HepG2 (cell line): ENCODE results near the gene ADM. TPM values are rescaled to one million over a fixed set of nuclear protein-coding genes. Genes with fewer than 3 reads are reported as not detected.
A peak's percentile ranks its signal among the peaks of the same experiment; 100 is the strongest.

Source experiments
- HMG20B ChIP-seq: conservative IDR thresholded peaks from 2 replicates; pipeline ENCODE4 v1.6.1; 2016; ENCODE audit warnings: missing genetic modification reagents, missing compliant biosample characterization
- NR2F1 ChIP-seq, 2 experiments: fragments of 450-650 bp in 1 of 2; formaldehyde crosslinking in 1 of 2; IDR thresholded peaks; 2 replicates each; pipeline versions ENCODE4 v1.5.0 to v1.6.1; 2016 to 2020; ENCODE audit warnings: mild to moderate bottlenecking in 1 of 2, missing compliant biosample characterization in 1 of 2, missing genetic modification reagents in 1 of 2, moderate library complexity in 1 of 2
- PAWR ChIP-seq: sonication (generic); formaldehyde crosslinking; IDR thresholded peaks from 2 replicates; pipeline ENCODE4 v1.4.0; 2020; ENCODE audit warnings: missing genetic modification reagents, mild to moderate bottlenecking, borderline replicate concordance
- PLRG1 ChIP-seq: fragments of 450-650 bp; conservative IDR thresholded peaks from 2 replicates; pipeline ENCODE4 v1.6.1; 2016
- SMAD3 ChIP-seq: sonication (generic); formaldehyde crosslinking; IDR thresholded peaks from 2 replicates; pipeline ENCODE4 v1.4.0; 2020; ENCODE audit warnings: missing genetic modification reagents
- TAF1 ChIP-seq: sonication (generic); formaldehyde crosslinking; IDR thresholded peaks from 2 replicates; pipeline ENCODE4 v1.4.0; 2020; ENCODE audit warnings: missing genetic modification reagents
- ZNF383 ChIP-seq: sonication (generic); formaldehyde crosslinking; IDR thresholded peaks from 2 replicates; pipeline ENCODE4 v1.4.0; 2020; ENCODE audit warnings: missing genetic modification reagents, mild to moderate bottlenecking, borderline replicate concordance
- polyA plus RNA-seq, 8 experiments: library from polyadenylated mRNA; depleted of rRNA in 3 of 8; stranded (reverse) in 7 of 8; unstranded in 1 of 8; fragments of >200 nt; fragmentation: Illumina TruSeq in 4 of 8; extraction: Trizol in 4 of 8; gene quantifications; 2 replicates each; pipeline versions ENCODE4 v1.2.1 to v1.2.3, GENCODE V29; 2011 to 2016; ENCODE audit warnings: low read depth in 4 of 8, missing spikeins in 1 of 8, mixed read lengths in 1 of 8; ENCODE audit not compliant: insufficient read depth in 1 of 8
- total RNA-seq, 5 experiments: library from RNA; depleted of rRNA; stranded (reverse); fragments of >200 nt; fragmentation: Illumina TruSeq; extraction: Trizol; gene quantifications; 2 replicates each; pipeline ENCODE4 v1.2.3, GENCODE V29; 2016; ENCODE audit warnings: low read depth in 1 of 5
- TF ChIP-seq, protein P1 (sequence below), 2 experiments: sonication (generic) in 1 of 2; formaldehyde crosslinking in 1 of 2; IDR thresholded peaks; 2 replicates each; pipeline versions ENCODE4 v1.6.1 to v1.9.0; 2014 to 2022; ENCODE audit warnings: antibody characterized with exemption in 1 of 2, borderline replicate concordance in 1 of 2, inconsistent platforms in 1 of 2, low read depth in 1 of 2, missing genetic modification reagents in 1 of 2
- TF ChIP-seq, protein P2 (sequence below): sonication (generic); formaldehyde crosslinking; IDR thresholded peaks from 2 replicates; pipeline ENCODE4 v1.4.0; 2020; ENCODE audit warnings: missing genetic modification reagents, borderline replicate concordance
- TF ChIP-seq, protein P3 (sequence below): sonication (generic); formaldehyde crosslinking; IDR thresholded peaks from 2 replicates; pipeline ENCODE4 v1.4.0; 2020; ENCODE audit warnings: missing genetic modification reagents

The ADM gene
- total and polyA plus RNA-seq, 2 of the 13 experiments (the other 11 are each of a cell fraction or from before 2014, with no cell fraction given): 10.7 to 26.1 TPM

DNA sequence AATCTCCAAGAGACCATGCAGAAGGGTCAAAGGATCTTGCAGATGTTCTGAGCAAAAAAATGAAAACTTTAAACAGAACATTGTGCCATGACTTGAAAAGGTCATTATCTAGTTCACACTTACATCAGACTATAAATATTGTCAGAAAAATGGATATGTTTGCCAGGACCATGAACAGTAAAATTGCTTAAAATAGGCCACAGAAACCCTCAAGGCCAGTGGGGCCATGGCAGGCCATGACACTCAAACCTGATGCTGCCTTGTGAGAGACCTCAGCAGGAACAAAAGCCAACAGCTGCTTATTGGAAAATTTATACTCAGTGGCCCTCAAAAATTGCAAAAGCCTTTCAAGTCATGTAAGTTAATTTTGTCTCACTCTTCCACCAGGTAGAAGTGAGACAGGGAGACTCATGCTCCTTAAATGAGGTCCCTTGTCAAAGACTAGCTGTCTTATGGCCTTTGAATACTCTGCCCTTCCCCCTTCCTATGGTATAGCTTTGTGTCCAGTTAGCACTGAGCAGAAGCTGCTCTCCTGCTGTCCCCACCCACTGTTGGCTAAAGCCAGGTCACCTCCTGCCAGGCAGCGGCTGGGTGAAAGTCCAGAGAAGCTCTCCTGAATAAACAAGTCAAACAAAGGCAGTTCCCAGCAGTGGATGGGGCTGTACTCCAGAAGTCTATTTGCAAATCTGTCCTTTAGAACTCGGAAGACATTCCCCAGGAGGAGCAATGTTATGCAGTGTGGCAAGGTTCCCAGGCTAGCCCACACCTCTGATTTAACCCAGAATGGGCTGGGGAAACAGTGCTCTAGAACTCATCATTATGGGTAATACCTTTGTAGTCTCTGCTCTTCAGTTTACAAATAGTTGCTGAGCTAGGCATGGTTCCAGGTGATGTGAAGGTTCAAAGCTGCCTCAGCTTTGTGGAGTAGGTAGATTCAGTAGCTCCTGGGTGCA is 21.4 kb downstream of the ADM start (continued):
- TF ChIP-seq, protein P1, sequence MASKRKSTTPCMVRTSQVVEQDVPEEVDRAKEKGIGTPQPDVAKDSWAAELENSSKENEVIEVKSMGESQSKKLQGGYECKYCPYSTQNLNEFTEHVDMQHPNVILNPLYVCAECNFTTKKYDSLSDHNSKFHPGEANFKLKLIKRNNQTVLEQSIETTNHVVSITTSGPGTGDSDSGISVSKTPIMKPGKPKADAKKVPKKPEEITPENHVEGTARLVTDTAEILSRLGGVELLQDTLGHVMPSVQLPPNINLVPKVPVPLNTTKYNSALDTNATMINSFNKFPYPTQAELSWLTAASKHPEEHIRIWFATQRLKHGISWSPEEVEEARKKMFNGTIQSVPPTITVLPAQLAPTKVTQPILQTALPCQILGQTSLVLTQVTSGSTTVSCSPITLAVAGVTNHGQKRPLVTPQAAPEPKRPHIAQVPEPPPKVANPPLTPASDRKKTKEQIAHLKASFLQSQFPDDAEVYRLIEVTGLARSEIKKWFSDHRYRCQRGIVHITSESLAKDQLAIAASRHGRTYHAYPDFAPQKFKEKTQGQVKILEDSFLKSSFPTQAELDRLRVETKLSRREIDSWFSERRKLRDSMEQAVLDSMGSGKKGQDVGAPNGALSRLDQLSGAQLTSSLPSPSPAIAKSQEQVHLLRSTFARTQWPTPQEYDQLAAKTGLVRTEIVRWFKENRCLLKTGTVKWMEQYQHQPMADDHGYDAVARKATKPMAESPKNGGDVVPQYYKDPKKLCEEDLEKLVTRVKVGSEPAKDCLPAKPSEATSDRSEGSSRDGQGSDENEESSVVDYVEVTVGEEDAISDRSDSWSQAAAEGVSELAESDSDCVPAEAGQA (IDR thresholded peaks at IDR 0.05; ENCODE audit: low read depth): no peak
- TF ChIP-seq, protein P1 (CRISPR knock-in tag; IDR thresholded peaks at IDR 0.05; ENCODE audit: borderline replicate concordance): peak; percentile 46; the same call in 1 of the 2 replicates
- TF ChIP-seq, protein P2, sequence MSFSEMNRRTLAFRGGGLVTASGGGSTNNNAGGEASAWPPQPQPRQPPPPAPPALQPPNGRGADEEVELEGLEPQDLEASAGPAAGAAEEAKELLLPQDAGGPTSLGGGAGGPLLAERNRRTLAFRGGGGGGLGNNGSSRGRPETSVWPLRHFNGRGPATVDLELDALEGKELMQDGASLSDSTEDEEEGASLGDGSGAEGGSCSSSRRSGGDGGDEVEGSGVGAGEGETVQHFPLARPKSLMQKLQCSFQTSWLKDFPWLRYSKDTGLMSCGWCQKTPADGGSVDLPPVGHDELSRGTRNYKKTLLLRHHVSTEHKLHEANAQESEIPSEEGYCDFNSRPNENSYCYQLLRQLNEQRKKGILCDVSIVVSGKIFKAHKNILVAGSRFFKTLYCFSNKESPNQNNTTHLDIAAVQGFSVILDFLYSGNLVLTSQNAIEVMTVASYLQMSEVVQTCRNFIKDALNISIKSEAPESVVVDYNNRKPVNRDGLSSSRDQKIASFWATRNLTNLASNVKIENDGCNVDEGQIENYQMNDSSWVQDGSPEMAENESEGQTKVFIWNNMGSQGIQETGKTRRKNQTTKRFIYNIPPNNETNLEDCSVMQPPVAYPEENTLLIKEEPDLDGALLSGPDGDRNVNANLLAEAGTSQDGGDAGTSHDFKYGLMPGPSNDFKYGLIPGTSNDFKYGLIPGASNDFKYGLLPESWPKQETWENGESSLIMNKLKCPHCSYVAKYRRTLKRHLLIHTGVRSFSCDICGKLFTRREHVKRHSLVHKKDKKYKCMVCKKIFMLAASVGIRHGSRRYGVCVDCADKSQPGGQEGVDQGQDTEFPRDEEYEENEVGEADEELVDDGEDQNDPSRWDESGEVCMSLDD (CRISPR knock-in tag): no peak
- TF ChIP-seq ZNF383 (CRISPR knock-in tag) (no peak), NR2F1 (CRISPR knock-in tag; IDR thresholded peaks at IDR 0.05) (peak; percentile 47 to 67; a peak in 2 of 4 replicates), PAWR (CRISPR knock-in tag) (no peak), TAF1 (peak; percentile 48; the same call in 1 of the 2 replicates), SMAD3 (CRISPR knock-in tag) (peak; percentile 83; the same call in 1 of the 2 replicates), HMG20B (0 out of 2 replicates have a peak, but pooled peaks have one; percentile 44), PLRG1 (no peak)
- TF ChIP-seq, protein P3, sequence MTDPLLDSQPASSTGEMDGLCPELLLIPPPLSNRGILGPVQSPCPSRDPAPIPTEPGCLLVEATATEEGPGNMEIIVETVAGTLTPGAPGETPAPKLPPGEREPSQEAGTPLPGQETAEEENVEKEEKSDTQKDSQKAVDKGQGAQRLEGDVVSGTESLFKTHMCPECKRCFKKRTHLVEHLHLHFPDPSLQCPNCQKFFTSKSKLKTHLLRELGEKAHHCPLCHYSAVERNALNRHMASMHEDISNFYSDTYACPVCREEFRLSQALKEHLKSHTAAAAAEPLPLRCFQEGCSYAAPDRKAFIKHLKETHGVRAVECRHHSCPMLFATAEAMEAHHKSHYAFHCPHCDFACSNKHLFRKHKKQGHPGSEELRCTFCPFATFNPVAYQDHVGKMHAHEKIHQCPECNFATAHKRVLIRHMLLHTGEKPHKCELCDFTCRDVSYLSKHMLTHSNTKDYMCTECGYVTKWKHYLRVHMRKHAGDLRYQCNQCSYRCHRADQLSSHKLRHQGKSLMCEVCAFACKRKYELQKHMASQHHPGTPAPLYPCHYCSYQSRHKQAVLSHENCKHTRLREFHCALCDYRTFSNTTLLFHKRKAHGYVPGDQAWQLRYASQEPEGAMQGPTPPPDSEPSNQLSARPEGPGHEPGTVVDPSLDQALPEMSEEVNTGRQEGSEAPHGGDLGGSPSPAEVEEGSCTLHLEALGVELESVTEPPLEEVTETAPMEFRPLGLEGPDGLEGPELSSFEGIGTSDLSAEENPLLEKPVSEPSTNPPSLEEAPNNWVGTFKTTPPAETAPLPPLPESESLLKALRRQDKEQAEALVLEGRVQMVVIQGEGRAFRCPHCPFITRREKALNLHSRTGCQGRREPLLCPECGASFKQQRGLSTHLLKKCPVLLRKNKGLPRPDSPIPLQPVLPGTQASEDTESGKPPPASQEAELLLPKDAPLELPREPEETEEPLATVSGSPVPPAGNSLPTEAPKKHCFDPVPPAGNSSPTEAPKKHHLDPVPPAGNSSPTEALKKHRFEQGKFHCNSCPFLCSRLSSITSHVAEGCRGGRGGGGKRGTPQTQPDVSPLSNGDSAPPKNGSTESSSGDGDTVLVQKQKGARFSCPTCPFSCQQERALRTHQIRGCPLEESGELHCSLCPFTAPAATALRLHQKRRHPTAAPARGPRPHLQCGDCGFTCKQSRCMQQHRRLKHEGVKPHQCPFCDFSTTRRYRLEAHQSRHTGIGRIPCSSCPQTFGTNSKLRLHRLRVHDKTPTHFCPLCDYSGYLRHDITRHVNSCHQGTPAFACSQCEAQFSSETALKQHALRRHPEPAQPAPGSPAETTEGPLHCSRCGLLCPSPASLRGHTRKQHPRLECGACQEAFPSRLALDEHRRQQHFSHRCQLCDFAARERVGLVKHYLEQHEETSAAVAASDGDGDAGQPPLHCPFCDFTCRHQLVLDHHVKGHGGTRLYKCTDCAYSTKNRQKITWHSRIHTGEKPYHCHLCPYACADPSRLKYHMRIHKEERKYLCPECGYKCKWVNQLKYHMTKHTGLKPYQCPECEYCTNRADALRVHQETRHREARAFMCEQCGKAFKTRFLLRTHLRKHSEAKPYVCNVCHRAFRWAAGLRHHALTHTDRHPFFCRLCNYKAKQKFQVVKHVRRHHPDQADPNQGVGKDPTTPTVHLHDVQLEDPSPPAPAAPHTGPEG: peak; percentile 65; the same call in 1 of the 2 replicates
